Gastrocnemius medialis (tissue), 4 donors: ENCODE results near the gene DTNBP1.

Experiments used
- CTCF ChIP-seq, 5 experiments: fragments of 450-650 bp in 3 of 5; fragments of 200-600 bp in 2 of 5; sonication (generic) in 2 of 5; IDR thresholded peaks in 4 of 5; conservative IDR thresholded peaks in 1 of 5; 1 replicate in 4 of 5; 2 replicates in 1 of 5; pipeline ENCODE4 v1.5.1; 2016 to 2019; ENCODE audit warnings: antibody characterized with exemption in 5 of 5, mild to moderate bottlenecking in 3 of 5, moderate library complexity in 3 of 5
- POLR2A ChIP-seq, 2 donors: fragments of 450-650 bp; IDR thresholded peaks; one replicate each; pipeline ENCODE4 v1.6.1; 2017; ENCODE audit warnings: antibody characterized with exemption in 2 of 2, mild to moderate bottlenecking in 2 of 2, moderate library complexity in 2 of 2

DNA sequence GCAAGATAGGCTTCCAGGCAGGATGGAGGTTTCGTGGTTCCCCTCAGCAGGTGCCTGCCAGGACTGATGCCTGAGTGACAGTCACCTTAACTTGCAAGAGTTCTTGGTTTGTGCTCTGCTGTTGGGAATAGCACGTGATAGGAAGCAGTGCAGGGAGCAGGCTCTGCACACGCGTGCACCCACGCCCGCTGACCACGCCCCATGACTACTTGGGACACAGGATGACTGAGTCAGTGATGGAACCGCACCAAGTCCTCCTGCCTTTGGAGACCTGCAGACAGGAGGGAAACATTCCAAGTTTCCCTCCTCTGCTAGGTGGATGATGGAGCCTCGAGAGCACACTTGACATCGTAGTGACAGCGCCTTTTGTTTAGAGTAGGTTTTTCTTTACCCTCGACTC lies 164.2 kb downstream of the DTNBP1 start:
- TF ChIP-seq POLR2A (IDR thresholded peaks at IDR 0.05) (no peak), CTCF (IDR thresholded peaks at IDR 0.05 in 4 of 5, conservative IDR thresholded peaks at IDR 0.05 in 1 of 5) (no peak)
